Common myeloid progenitor, CD34-positive (primary cell): ENCODE measurements around the gene PDE7B.

Experiments used
- CTCF ChIA-PET: fragments of 350-600 bp; sonication (Branson Sonifier 250); formaldehyde crosslinking; loops from one replicate; lab custom pipeline; 2021; ENCODE audit warnings: antibody characterized with exemption; lab: Charles Lee
- POLR2A ChIA-PET: fragments of 350-600 bp; sonication (Branson Sonifier 250); formaldehyde crosslinking; loops from one replicate; lab custom pipeline; 2021; ENCODE audit warnings: antibody characterized with exemption; lab: Charles Lee
- DNase-seq, 3 donors: peaks; one replicate each; pipeline versions ENCODE4 v3.0.0 to v3.0.0-alpha.2; 2013
- H3K27ac ChIP-seq, 2 experiments: 1 replicate in 1 of 2; 2 replicates in 1 of 2; pipeline ENCODE4 v1.7.0; 2013; ENCODE audit warnings: inconsistent platforms in 2 of 2, low read length in 2 of 2, mild to moderate bottlenecking in 2 of 2, low read depth in 1 of 2, moderate library complexity in 1 of 2; ENCODE audit not compliant: severe bottlenecking in 2 of 2, insufficient read depth in 1 of 2, poor library complexity in 1 of 2
- H3K27me3 ChIP-seq, 5 experiments: replicated peaks in 2 of 5; 1 replicate in 3 of 5; 2 replicates in 2 of 5; pipeline versions ENCODE4 v1.6.1 to v1.7.0; 2013; ENCODE audit warnings: low read length in 4 of 5, mild to moderate bottlenecking in 2 of 5, moderate library complexity in 2 of 5, inconsistent platforms in 1 of 5; ENCODE audit not compliant: insufficient read depth in 5 of 5, control insufficient read depth in 4 of 5
- H3K36me3 ChIP-seq, 4 experiments: 1 replicate in 2 of 4; 2 replicates in 2 of 4; pipeline versions ENCODE4 v1.6.1 to v1.7.0; 2013; ENCODE audit warnings: low read length in 3 of 4, control low read depth in 1 of 4, mild to moderate bottlenecking in 1 of 4; ENCODE audit not compliant: control insufficient read depth in 4 of 4, insufficient read depth in 4 of 4
- H3K4me1 ChIP-seq, 4 experiments: 1 replicate in 3 of 4; 2 replicates in 1 of 4; pipeline versions ENCODE4 v1.6.1 to v1.7.1; 2013; ENCODE audit warnings: low read length in 3 of 4, mild to moderate bottlenecking in 3 of 4, control low read depth in 1 of 4, inconsistent platforms in 1 of 4, moderate library complexity in 1 of 4; ENCODE audit not compliant: control insufficient read depth in 4 of 4, insufficient read depth in 4 of 4; ENCODE audit errors: control extremely low read depth in 1 of 4
- H3K4me3 ChIP-seq, 7 experiments: 1 replicate in 4 of 7; 2 replicates in 3 of 7; pipeline versions ENCODE4 v1.5.1 to v1.7.0; 2013; ENCODE audit warnings: mild to moderate bottlenecking in 7 of 7, low read length in 6 of 7, moderate library complexity in 6 of 7, inconsistent platforms in 2 of 7, low read depth in 2 of 7, control low read depth in 1 of 7; ENCODE audit not compliant: insufficient read depth in 4 of 7, control insufficient read depth in 1 of 7; ENCODE audit errors: extremely low read depth in 1 of 7
- H3K9me3 ChIP-seq, 5 experiments: 1 replicate in 4 of 5; 2 replicates in 1 of 5; pipeline versions ENCODE4 v1.6.1 to v1.7.1; 2013; ENCODE audit warnings: low read length in 4 of 5, mild to moderate bottlenecking in 2 of 5, inconsistent platforms in 1 of 5, low read depth in 1 of 5, moderate library complexity in 1 of 5; ENCODE audit not compliant: control insufficient read depth in 4 of 5, insufficient read depth in 2 of 5; ENCODE audit errors: control extremely low read depth in 1 of 5
- WGBS: methylation state at CpG from one replicate; pipeline ENCODE4 v1.1.5; 2013; ENCODE audit not compliant: insufficient coverage; 5-methylcytosine and 5-hydroxymethylcytosine counted together

The PDE7B gene

DNA sequence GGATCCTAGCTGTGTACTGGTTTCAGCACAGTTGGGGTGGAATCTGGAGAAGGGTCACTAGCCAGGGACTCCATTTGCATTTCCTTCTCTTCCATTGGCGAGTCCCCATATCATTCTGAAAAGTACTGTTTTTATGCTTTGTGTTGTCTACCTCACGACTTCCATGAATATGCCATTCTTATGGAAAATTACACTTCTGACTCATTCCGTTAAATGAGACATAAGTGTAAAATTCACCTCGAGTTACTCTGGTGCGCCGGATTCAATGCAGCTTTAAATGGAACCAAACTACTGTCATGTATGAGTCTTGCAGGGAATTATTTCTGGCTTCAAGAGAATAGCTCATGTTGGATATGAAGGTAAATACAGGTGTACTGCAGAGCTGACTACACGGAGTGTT lies 99.2 kb downstream of the PDE7B start:
- ChIA-PET POLR2A (no interaction called here), CTCF (no interaction called here)
- no peaks in the 10 kb centered on the region for H3K4me1 ChIP-seq
- H3K36me3 ChIP-seq = no peaks in the 10 kb centered on the region
- H3K9me3 ChIP-seq = no peaks in the 10 kb centered on the region
- H3K4me3 ChIP-seq = no peak overlapping the region
- no peak for DNase-seq
- H3K27ac ChIP-seq = no peak overlapping the region
- 81% methylated on average over 5 of the region's 7 CpGs for WGBS
- H3K27me3 ChIP-seq = no peaks in the 10 kb centered on the region

DNA sequence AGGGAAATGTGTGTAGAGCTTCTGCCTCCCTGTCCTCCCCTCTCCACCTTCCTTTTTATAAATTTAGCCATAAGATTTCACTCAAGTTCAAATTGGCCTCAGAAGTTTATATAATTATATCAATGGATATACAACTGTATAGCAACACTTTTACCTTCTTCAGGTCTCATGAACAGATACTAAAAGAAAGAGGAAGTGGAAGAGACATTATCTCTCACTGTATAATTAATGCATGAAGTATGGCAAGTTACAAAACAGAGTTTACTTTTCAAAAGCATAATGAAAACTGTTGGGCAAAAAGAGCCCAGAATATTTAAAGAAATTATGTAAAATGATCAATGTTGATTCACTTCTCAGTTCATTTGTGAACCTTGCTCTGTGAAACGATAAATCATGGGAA lies 99.7 kb downstream of the PDE7B start:
- H3K36me3 ChIP-seq = no peaks in the 10 kb centered on the region
- CTCF ChIA-PET = no interaction called here
- no CpG with 5 or more reads among the region's 1 CpG for WGBS
- no peaks in the 10 kb centered on the region for H3K27me3 ChIP-seq
- peak in 1 of 3 donors; percentile 9 for DNase-seq
- no peaks in the 10 kb centered on the region for H3K4me1 ChIP-seq
- H3K27ac ChIP-seq = no peak overlapping the region
- H3K4me3 ChIP-seq = no peak overlapping the region
- POLR2A ChIA-PET = no interaction called here
- H3K9me3 ChIP-seq = no peaks in the 10 kb centered on the region

DNA sequence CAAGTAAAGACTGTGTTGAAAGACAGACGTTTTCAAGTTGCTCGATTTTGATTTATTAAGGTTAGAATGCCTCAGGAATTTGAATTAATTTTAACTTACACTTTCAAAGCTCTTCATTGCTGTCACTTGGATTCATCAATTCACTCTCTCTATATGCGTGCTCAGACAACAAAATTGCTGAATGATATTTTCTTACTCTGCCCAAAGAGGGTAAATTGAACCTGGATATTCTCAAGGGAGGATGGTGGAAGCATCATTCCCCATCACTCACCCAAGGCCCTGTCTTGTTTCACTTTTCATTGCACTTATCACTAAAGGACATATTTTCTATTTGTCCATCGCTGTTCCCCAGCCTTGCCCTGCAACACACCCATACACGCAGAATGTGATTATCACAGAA lies 102.3 kb downstream of the PDE7B start:
- ChIA-PET CTCF (no interaction called here), POLR2A (no interaction called here)
- no peak for DNase-seq
- Histone ChIP-seq H3K36me3 (no peaks in the 10 kb centered on the region), H3K4me1 (no peaks in the 10 kb centered on the region), H3K4me3 (no peak overlapping the region), H3K27ac (no peak overlapping the region), H3K27me3 (no peaks in the 10 kb centered on the region), H3K9me3 (no peaks in the 10 kb centered on the region)
- WGBS = 75% methylated on average over 3 of the region's 5 CpGs

DNA sequence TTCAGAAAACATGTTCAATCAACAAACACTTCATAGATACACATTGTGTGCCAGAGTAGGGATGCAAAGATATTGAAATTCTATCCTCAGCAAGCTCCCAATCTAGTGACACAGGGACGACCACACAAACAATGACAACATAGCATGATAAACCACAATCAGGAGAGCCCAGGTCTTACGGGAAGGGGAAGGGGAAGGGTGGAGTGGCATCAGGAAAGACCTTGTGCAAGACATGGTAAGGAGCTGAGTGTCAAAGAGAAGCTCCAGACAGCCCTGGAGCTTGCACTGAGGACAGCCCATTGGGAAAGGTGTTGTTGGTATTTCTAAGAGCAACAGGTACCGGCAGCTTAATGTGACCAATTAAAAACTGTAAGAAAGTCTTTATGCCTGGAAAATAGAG lies 103.6 kb downstream of the PDE7B start:
- POLR2A ChIA-PET = no interaction called here
- H3K36me3 ChIP-seq = no peaks in the 10 kb centered on the region
- H3K4me1 ChIP-seq = no peaks in the 10 kb centered on the region
- no peaks in the 10 kb centered on the region for H3K9me3 ChIP-seq
- no peak overlapping the region for H3K4me3 ChIP-seq
- no peak for DNase-seq
- H3K27ac ChIP-seq = no peak overlapping the region
- no peaks in the 10 kb centered on the region for H3K27me3 ChIP-seq
- CTCF ChIA-PET = interaction anchor here (1.0 kb wide), 1 partner anchor 9 kb away, joined by 3 read pairs; no protein-coding TSS in a partner anchor
- 100% methylated on average over 2 of the region's 3 CpGs for WGBS

DNA sequence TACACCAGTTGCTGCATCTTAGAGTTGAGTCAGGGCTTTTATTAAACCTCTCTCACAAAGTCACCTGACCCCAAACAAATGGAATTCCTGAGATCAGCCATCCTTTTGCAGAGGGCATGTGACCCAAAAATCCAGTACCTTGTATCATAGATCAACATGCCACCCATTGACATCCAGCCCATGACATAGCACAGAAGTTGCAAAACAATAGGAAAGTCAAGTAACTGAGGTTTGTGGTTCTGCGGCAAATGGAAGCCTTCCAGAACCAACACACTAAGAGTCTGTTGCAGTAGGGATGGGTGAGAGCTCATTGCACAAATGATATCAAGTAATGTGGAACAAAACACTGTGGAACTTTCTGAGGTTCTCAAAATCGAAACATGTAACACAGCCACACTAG lies 111.2 kb downstream of the PDE7B start:
- POLR2A ChIA-PET = no interaction called here
- 83% methylated on average over 1 of the region's 2 CpGs for WGBS
- Histone ChIP-seq H3K4me3 (no peak overlapping the region), H3K27me3 (no peaks in the 10 kb centered on the region), H3K9me3 (peaks cover 0 to 7% (median 2%) of the 10 kb centered on the region in 5 experiments), H3K36me3 (no peaks in the 10 kb centered on the region), H3K27ac (no peak overlapping the region), H3K4me1 (no peaks in the 10 kb centered on the region)
- DNase-seq = no peak
- CTCF ChIA-PET = no interaction called here

DNA sequence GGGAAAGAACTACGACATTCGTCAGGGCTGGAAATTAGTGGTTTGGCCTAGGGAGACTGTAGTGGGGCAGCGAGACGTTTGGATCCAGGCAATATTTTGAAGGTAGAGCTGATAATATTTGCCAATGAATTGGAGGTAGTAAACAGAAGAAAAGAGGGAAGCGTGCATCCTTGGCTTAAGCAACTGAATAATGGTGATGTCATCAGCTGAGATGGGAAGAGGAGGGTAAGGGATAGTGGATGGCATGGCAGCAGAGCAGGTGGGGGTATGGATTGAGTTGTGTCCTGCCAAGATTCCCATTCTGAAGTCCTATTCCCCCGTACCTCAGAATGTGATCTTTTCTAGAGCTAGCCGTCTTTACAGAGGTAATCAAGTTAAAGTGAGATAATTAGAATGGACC lies 119.2 kb downstream of the PDE7B start:
- Histone ChIP-seq H3K4me3 (no peak overlapping the region), H3K27me3 (no peaks in the 10 kb centered on the region), H3K4me1 (no peaks in the 10 kb centered on the region), H3K9me3 (peaks cover 0 to 4% (median 0%) of the 10 kb centered on the region in 5 experiments), H3K36me3 (no peaks in the 10 kb centered on the region), H3K27ac (no peak overlapping the region)
- ChIA-PET POLR2A (no interaction called here), CTCF (no interaction called here)
- no peak for DNase-seq
- 96% methylated on average over 5 of the region's 7 CpGs for whole genome bisulfite sequencing

DNA sequence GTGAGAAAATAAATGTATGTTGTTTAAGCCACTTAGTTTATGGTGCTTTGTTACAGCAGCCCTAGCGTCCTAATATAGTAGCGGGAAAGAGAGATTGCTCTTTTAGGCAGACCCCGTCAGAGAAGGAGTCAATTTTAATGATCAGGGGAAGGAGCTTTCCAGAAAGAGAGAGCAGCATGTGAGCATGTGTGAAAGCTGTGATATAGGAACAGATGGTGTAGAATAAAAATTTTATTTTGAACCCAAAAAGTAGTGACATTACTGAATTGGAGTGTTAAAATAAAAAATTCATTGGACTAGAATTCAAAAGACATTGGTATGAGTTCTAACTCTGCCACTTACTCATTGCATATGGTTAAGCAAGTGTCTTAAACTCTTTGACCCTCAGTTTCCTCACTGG lies 119.8 kb downstream of the PDE7B start:
- no peaks in the 10 kb centered on the region for H3K4me1 ChIP-seq
- no peaks in the 10 kb centered on the region for H3K27me3 ChIP-seq
- 94% methylated on average over 3 of the region's 3 CpGs for WGBS
- peaks cover 0 to 1% (median 0%) of the 10 kb centered on the region in 5 experiments for H3K9me3 ChIP-seq
- no peak overlapping the region for H3K4me3 ChIP-seq
- H3K36me3 ChIP-seq = no peaks in the 10 kb centered on the region
- no peak for DNase-seq
- ChIA-PET POLR2A (no interaction called here), CTCF (interaction anchor here (0.6 kb wide), 1 partner anchor 918 kb away, joined by 3 read pairs; no protein-coding TSS in a partner anchor)
- no peak overlapping the region for H3K27ac ChIP-seq
